ENCODE data around the gene NDNF.

Gene NDNF

DNA sequence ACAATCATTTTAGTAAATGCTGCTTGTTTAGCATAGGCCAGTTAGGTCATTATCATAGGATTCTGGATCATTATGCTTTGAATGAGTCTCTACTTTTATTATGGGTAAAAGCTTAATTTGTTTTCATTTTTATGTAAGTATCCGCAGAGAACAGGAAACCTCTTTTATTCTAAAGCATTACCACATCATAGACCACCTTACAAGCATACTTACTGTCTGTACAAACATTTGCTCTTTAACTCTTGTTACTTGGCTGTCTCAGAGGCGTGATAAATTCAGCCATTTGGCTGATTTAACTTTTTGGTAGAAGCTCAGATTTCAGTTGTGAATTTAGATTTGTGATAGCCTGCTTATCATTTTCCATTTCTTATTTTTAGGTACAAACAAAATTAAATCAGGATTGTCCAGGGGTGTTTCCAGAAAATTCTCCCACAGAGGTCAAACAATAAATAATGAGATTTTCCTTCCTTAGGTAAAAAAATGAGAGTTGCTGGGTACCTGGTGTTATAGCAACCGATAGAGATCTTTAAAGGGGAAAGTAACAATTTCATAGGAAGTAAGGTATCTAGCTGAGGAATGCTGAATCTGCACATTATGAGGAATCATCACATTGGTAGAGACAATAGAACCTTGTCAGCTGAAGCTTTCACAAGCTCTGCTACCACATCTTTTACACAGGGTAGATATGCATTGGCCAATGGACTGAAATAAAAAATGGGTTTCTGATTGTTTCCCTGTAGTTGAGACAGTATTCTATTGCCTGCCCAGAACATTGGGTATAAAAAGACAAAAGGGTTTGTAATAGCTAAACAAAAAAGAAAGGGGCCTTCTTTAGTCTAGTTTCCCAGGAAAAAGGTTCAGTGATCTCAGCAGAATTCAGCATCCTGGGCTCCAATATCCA lies 62.5 kb downstream of the NDNF start:
- no peaks in the 10 kb centered on the region for H3K4me1 ChIP-seq (ENCODE audit: control insufficient read depth, insufficient read depth, low read length)
- no peaks in the 10 kb centered on the region for H3K36me3 ChIP-seq (ENCODE audit: control insufficient read depth, insufficient read depth, low read length)
- H3K9me3 ChIP-seq (ENCODE audit: control insufficient read depth, low read length): no peaks in the 10 kb centered on the region
- no peak overlapping the region for H3K4me3 ChIP-seq (ENCODE audit: low read length)
- H3K27me3 ChIP-seq (ENCODE audit: control insufficient read depth, insufficient read depth, low read length): no peaks in the 10 kb centered on the region
- H3K9ac ChIP-seq (ENCODE audit: low read length): no peak overlapping the region

DNA sequence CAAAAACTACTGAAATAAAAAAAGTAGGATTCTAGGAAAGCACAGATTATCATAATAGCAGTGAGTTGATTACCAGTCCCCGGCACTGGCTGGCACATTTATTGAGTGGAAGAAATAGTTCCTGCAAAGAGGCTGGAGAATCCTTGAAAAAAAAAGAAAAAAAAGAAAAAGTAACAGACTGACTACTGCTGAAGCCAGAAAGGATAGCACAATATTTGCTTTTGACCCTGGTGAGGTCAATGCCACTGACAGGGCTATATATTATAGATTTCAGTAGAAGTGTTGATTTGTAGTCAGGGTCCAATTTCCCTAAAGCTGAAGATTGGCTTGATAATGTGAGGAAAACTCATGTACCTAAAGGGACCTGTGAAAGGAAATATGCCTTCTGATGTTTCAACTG lies 64.7 kb downstream of the NDNF start:
- H3K27me3 ChIP-seq (ENCODE audit: control insufficient read depth, insufficient read depth, low read length): no peaks in the 10 kb centered on the region
- H3K4me3 ChIP-seq (ENCODE audit: low read length): no peak overlapping the region
- no peaks in the 10 kb centered on the region for H3K4me1 ChIP-seq (ENCODE audit: control insufficient read depth, insufficient read depth, low read length)
- H3K9ac ChIP-seq (ENCODE audit: low read length): no peak overlapping the region
- H3K9me3 ChIP-seq (ENCODE audit: control insufficient read depth, low read length): no peaks in the 10 kb centered on the region
- no peaks in the 10 kb centered on the region for H3K36me3 ChIP-seq (ENCODE audit: control insufficient read depth, insufficient read depth, low read length)

DNA sequence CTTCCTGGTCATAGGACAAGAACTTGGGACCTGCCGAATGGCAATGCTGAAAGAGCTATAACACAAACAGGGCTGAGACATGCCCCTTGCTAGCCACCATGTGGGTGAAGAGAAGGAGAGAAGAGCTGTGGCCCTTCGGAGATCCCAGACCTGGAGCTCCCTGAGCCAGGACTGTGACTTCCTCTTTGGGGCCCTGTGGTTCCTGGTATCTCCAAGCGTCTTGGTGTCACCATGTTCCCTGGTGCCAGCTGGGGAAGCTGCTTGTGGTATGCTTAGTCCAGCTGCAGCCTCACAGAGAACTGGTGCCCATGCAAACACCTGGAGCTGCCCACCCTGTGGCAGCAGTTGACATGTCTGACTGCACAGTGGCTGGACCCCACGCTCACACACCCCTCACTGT lies 68.5 kb downstream of the NDNF start:
- Histone ChIP-seq H3K9ac (ENCODE audit: low read length) (no peak overlapping the region), H3K9me3 (ENCODE audit: control insufficient read depth, low read length) (no peaks in the 10 kb centered on the region), H3K4me3 (ENCODE audit: low read length) (no peak overlapping the region), H3K36me3 (ENCODE audit: control insufficient read depth, insufficient read depth, low read length) (no peaks in the 10 kb centered on the region), H3K4me1 (ENCODE audit: control insufficient read depth, insufficient read depth, low read length) (no peaks in the 10 kb centered on the region), H3K27me3 (ENCODE audit: control insufficient read depth, insufficient read depth, low read length) (no peaks in the 10 kb centered on the region)

DNA sequence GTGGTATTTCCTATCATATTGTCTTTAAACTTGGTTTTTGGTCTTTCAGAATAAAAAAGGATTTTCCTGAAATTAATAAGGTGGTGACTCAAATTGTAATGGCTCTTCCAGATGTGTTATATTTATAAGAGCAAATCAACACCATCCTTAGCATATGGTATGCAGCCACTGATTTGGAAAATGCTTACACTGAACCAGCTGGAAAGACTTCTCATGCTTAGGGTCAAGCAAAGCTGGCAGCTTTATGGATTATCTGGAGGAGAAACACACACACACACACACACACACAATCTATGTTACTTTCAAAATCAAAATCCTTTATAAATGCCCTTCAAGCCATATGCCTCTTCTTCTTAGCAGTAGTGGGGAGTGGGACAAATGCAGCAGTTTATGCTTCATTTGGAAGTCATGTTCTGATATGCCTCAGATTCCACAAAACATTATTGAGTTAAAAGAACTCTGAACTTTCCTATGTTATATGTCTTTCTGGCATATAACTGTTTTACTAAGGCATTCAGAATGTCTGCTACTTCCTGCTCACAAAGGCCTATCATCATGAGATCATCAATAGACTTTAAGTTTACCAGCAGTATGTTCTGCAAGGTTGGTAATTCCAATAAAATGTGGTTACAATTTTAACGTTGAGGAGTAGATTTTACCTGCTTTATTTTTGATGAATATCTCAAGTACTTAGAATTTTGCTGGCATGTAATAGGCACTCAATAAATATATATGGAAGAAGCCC lies 76.9 kb downstream of the NDNF start:
- no peaks in the 10 kb centered on the region for H3K4me1 ChIP-seq (ENCODE audit: control insufficient read depth, insufficient read depth, low read length)
- no peaks in the 10 kb centered on the region for H3K27me3 ChIP-seq (ENCODE audit: control insufficient read depth, insufficient read depth, low read length)
- H3K9me3 ChIP-seq (ENCODE audit: control insufficient read depth, low read length): no peaks in the 10 kb centered on the region
- H3K9ac ChIP-seq (ENCODE audit: low read length): no peak overlapping the region
- H3K4me3 ChIP-seq (ENCODE audit: low read length): no peak overlapping the region
- no peaks in the 10 kb centered on the region for H3K36me3 ChIP-seq (ENCODE audit: control insufficient read depth, insufficient read depth, low read length)

DNA sequence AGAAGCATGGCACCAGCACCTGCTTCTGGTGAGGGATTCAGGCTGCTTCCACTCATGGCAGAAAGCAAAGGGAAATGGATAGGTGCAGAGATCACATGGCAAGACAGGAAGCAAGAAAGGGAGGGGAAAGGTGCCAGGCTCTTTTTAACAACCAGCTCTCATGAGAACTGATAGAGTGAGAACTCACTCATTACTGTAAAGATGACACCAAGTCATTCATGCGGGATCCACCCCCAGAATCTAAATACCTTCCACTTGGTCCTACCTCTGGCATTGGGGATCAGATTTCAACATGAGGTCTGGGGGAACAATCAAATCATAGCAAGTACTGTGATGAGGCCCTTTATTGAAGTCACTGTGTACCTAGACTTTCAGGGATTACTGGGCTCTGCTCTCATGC lies 77.8 kb downstream of the NDNF start:
- no peaks in the 10 kb centered on the region for H3K9me3 ChIP-seq (ENCODE audit: control insufficient read depth, low read length)
- no peaks in the 10 kb centered on the region for H3K36me3 ChIP-seq (ENCODE audit: control insufficient read depth, insufficient read depth, low read length)
- no peak overlapping the region for H3K4me3 ChIP-seq (ENCODE audit: low read length)
- H3K4me1 ChIP-seq (ENCODE audit: control insufficient read depth, insufficient read depth, low read length): no peaks in the 10 kb centered on the region
- no peak overlapping the region for H3K9ac ChIP-seq (ENCODE audit: low read length)
- no peaks in the 10 kb centered on the region for H3K27me3 ChIP-seq (ENCODE audit: control insufficient read depth, insufficient read depth, low read length)

DNA sequence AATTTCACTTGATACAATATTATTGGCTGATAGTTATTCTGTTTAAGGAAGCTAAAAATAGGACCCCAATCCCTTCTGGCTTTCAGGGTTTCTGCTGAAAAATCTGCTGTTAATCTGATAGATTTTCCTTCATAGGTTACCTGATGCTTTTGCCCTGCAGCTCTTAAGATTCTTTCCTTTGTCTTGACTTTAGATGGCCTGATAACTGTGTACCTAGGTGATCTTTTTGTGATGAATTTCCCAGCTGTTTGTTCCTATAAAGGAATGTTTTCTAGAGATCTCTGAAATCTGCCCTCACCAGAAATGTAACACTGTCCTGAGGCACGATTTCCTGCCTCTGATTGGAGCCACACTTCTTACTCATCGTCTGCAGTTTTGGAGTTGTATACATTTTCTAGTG lies 80.5 kb downstream of the NDNF start:
- no peaks in the 10 kb centered on the region for H3K9me3 ChIP-seq (ENCODE audit: control insufficient read depth, low read length)
- no peaks in the 10 kb centered on the region for H3K36me3 ChIP-seq (ENCODE audit: control insufficient read depth, insufficient read depth, low read length)
- no peaks in the 10 kb centered on the region for H3K4me1 ChIP-seq (ENCODE audit: control insufficient read depth, insufficient read depth, low read length)
- H3K4me3 ChIP-seq (ENCODE audit: low read length): no peak overlapping the region
- no peaks in the 10 kb centered on the region for H3K27me3 ChIP-seq (ENCODE audit: control insufficient read depth, insufficient read depth, low read length)
- no peak overlapping the region for H3K9ac ChIP-seq (ENCODE audit: low read length)

DNA sequence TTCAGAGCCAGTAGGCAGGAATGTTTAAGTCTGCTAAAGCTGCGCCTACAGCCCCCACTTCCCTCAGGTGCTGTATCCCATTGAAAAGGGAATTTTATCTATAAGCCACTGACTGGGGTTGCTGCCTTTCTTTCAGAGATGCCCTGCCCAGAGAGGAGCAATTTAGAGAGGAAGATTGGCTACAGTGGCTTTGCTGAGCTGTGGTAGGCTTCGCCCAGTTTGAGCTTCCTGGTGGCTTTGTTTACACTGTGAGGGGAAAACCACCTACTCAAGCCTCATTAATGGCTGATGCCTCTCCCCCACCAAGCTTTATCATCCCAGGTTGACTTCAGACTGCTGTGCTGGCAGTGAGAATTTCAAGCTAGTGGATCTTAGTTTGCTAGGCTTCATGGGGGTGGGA lies 82.1 kb downstream of the NDNF start:
- Histone ChIP-seq H3K27me3 (ENCODE audit: control insufficient read depth, insufficient read depth, low read length) (no peaks in the 10 kb centered on the region), H3K4me1 (ENCODE audit: control insufficient read depth, insufficient read depth, low read length) (no peaks in the 10 kb centered on the region), H3K9me3 (ENCODE audit: control insufficient read depth, low read length) (no peaks in the 10 kb centered on the region), H3K36me3 (ENCODE audit: control insufficient read depth, insufficient read depth, low read length) (no peaks in the 10 kb centered on the region), H3K4me3 (ENCODE audit: low read length) (no peak overlapping the region), H3K9ac (ENCODE audit: low read length) (no peak overlapping the region)

All from mucosa of stomach (tissue), 1 donor.